Sigmoid colon (tissue), 7 donors: ENCODE results near the gene APBB2. TPM values are rescaled to one million over a fixed set of nuclear protein-coding genes. Genes with fewer than 3 reads are reported as not detected.

Experiments
- DNase-seq: peaks from one replicate; pipeline ENCODE4 v3.0.0-alpha.2; 2019
- H3K27ac ChIP-seq, 4 donors: fragments of 200-600 bp; sonication (generic); one replicate each; pipeline ENCODE4 v1.5.1; 2016 to 2019; ENCODE audit warnings: mild to moderate bottlenecking in 1 of 4
- H3K27me3 ChIP-seq, 3 donors: fragments of 200-600 bp; sonication (generic); one replicate each; pipeline ENCODE4 v1.5.1; 2019; ENCODE audit warnings: mild to moderate bottlenecking in 1 of 3
- H3K36me3 ChIP-seq, 4 donors: fragments of 200-600 bp; sonication (generic); one replicate each; pipeline ENCODE4 v1.5.1; 2016 to 2019
- H3K4me1 ChIP-seq, 4 donors: fragments of 200-600 bp; sonication (generic); one replicate each; pipeline ENCODE4 v1.5.1; 2017 to 2019
- H3K4me3 ChIP-seq, 4 donors: fragments of 200-600 bp; sonication (generic); one replicate each; pipeline ENCODE4 v1.5.1; 2017 to 2019; ENCODE audit warnings: mild to moderate bottlenecking in 2 of 4, moderate library complexity in 1 of 4
- H3K9me3 ChIP-seq, 4 donors: fragments of 200-600 bp in 3 of 4; sonication (generic) in 3 of 4; one replicate each; pipeline versions ENCODE4 v1.5.1 to v1.6.1; 2013 to 2019
- EP300 ChIP-seq, 4 donors: sonication (generic); formaldehyde crosslinking; IDR thresholded peaks; one replicate each; pipeline ENCODE4 v1.6.1; 2017; ENCODE audit warnings: antibody characterized with exemption in 4 of 4
- POLR2A ChIP-seq, 2 donors: fragments of 450-650 bp; IDR thresholded peaks; one replicate each; pipeline ENCODE4 v1.6.1; 2016; ENCODE audit warnings: antibody characterized with exemption in 2 of 2, mild to moderate bottlenecking in 2 of 2, moderate library complexity in 2 of 2
- POLR2AphosphoS5 ChIP-seq, 4 donors: sonication (generic); formaldehyde crosslinking; IDR thresholded peaks; one replicate each; pipeline ENCODE4 v1.6.1; 2017; ENCODE audit warnings: antibody characterized with exemption in 4 of 4
- WGBS, 2 donors: extraction: QIAGEN DNeasy Blood & Tissue Kit; methylation state at CpG; one replicate each; pipeline ENCODE4 v1.1.7; 2013; 5-methylcytosine and 5-hydroxymethylcytosine counted together
- intact Hi-C: fragments of 100-400 bp; cut with DNase I; formaldehyde crosslinking; loops from one replicate; pipeline ENCODE4 v1.15.1; 2023
- polyA plus RNA-seq, 3 donors: library from polyadenylated mRNA; stranded (reverse); fragments of 200-250 nt; gene quantifications; one replicate each; pipeline ENCODE4 v1.2.3, GENCODE V29; 2013
- total RNA-seq, 4 donors: library from RNA; depleted of rRNA; stranded (reverse); fragments of >200 nt; gene quantifications; one replicate each; pipeline ENCODE4 v1.1.0, GENCODE V29; 2016
- TF ChIP-seq, protein P1 (sequence below), 4 experiments: fragments of 450-650 bp in 3 of 4; fragments of 200-600 bp in 1 of 4; IDR thresholded peaks; one replicate each; pipeline ENCODE4 v1.5.1; 2016 to 2019; ENCODE audit warnings: antibody characterized with exemption in 4 of 4, mild to moderate bottlenecking in 3 of 4, moderate library complexity in 2 of 4
- donor health status: healthy with polysubstance abuse.
- donor health status: Bipolar disorder and iron deficiency.
- donor health status: healthy.

APBB2 gene
- total and polyA plus RNA-seq, 7 donors, result 7.8 to 108 (median 69.1) TPM

DNA sequence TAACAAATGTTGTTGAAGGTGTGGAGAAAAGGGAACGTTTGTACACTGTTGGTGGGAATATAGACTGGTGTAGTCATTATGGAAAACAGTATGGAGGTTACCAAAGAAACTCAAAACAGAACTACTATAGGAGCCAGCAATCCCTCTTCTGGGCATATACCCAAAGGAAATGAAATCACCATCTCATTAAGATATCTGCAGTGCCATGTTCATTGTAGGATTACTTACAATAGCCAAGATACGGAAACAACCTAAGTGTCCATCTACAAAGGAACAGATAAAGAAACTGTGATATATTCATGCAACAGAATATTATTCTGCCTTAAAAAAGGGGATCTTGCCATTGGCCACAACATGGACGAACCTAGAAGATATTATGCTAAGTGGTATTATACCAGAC lies 22.2 kb downstream of the APBB2 start:
- intact Hi-C loops, result no loop called here
- no peak overlapping the region for H3K4me3 ChIP-seq
- DNase-seq, result no peak
- peaks cover 0 to 26% (median 5%) of the 10 kb centered on the region in 4 donors for H3K4me1 ChIP-seq
- no peak overlapping the region for H3K27ac ChIP-seq
- no peak for TF ChIP-seq POLR2A (IDR thresholded peaks at IDR 0.05)
- TF ChIP-seq, protein P1, sequence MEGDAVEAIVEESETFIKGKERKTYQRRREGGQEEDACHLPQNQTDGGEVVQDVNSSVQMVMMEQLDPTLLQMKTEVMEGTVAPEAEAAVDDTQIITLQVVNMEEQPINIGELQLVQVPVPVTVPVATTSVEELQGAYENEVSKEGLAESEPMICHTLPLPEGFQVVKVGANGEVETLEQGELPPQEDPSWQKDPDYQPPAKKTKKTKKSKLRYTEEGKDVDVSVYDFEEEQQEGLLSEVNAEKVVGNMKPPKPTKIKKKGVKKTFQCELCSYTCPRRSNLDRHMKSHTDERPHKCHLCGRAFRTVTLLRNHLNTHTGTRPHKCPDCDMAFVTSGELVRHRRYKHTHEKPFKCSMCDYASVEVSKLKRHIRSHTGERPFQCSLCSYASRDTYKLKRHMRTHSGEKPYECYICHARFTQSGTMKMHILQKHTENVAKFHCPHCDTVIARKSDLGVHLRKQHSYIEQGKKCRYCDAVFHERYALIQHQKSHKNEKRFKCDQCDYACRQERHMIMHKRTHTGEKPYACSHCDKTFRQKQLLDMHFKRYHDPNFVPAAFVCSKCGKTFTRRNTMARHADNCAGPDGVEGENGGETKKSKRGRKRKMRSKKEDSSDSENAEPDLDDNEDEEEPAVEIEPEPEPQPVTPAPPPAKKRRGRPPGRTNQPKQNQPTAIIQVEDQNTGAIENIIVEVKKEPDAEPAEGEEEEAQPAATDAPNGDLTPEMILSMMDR (IDR thresholded peaks at IDR 0.05), result no peak
- no peak for TF ChIP-seq POLR2AphosphoS5 (IDR thresholded peaks at IDR 0.05)
- TF ChIP-seq EP300 (IDR thresholded peaks at IDR 0.05), result no peak
- H3K27me3 ChIP-seq, result no peaks in the 10 kb centered on the region
- 88 to 90% methylated on average over 3 of the region's 3 CpGs for WGBS, 2 donors
- H3K9me3 ChIP-seq, result no peaks in the 10 kb centered on the region
- H3K36me3 ChIP-seq, result no peaks in the 10 kb centered on the region

DNA sequence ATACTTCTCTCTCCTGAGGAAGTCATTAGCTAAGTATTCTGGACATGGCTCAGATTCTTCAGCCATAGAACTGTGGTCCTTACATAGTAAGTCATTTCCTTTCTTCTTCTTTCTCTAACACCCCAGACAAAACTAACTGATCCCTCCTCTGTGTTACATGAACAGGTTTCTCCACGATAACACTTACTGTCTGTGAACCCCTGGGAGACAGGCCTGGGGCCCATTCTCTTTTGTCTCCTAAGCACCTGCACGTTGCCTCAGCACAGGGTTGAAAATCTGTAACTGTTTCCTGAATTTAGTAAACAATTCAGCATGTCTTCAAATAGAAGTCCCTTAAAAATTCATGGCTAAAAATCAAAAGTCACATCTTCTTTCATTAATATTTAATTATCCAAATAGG lies 24.7 kb downstream of the APBB2 start:
- no peak for TF ChIP-seq POLR2AphosphoS5 (IDR thresholded peaks at IDR 0.05)
- no peak for TF ChIP-seq POLR2A (IDR thresholded peaks at IDR 0.05)
- no peak for TF ChIP-seq EP300 (IDR thresholded peaks at IDR 0.05)
- TF ChIP-seq, protein P1 (IDR thresholded peaks at IDR 0.05), result no peak
- DNase-seq, result no peak
- H3K36me3 ChIP-seq, result no peaks in the 10 kb centered on the region
- H3K9me3 ChIP-seq, result no peaks in the 10 kb centered on the region
- no peak overlapping the region for H3K4me3 ChIP-seq
- peaks cover 0 to 50% (median 14%) of the 10 kb centered on the region in 4 donors for H3K4me1 ChIP-seq
- intact Hi-C loops, result no loop called here
- H3K27ac ChIP-seq, result peak overlapping the region in 1 of 4 donors; percentile 11
- no peaks in the 10 kb centered on the region for H3K27me3 ChIP-seq
- WGBS, 2 donors, result 52 to 63% methylated on average over 2 of the region's 2 CpGs

DNA sequence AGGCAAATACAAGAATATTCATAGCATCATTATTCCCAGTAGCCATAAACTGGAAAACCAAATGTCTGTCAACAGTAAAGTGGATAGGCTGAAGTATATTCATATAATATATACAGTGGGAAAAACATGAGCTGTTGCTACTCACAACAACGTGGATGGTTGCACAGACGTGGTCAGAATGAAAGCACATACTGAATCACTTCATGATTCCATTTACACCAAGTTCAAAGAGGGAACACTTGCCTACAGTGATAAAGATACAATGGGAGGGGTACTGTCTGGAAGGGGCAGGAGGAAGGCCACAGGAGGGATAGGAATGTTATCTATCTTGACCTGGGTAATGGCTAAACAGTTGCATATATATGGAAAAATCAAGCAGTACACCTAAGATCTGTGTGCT lies 25.3 kb downstream of the APBB2 start:
- Histone ChIP-seq H3K27me3 (no peaks in the 10 kb centered on the region), H3K4me1 (peaks cover 0 to 50% (median 14%) of the 10 kb centered on the region in 4 donors), H3K36me3 (no peaks in the 10 kb centered on the region), H3K27ac (no peak overlapping the region), H3K4me3 (no peak overlapping the region), H3K9me3 (no peaks in the 10 kb centered on the region)
- intact Hi-C loops, result no loop called here
- no peak for TF ChIP-seq POLR2A (IDR thresholded peaks at IDR 0.05)
- no peak for TF ChIP-seq EP300 (IDR thresholded peaks at IDR 0.05)
- TF ChIP-seq POLR2AphosphoS5 (IDR thresholded peaks at IDR 0.05), result no peak
- no peak for DNase-seq
- 52 to 75% methylated on average over 2 of the region's 2 CpGs for WGBS, 2 donors

DNA sequence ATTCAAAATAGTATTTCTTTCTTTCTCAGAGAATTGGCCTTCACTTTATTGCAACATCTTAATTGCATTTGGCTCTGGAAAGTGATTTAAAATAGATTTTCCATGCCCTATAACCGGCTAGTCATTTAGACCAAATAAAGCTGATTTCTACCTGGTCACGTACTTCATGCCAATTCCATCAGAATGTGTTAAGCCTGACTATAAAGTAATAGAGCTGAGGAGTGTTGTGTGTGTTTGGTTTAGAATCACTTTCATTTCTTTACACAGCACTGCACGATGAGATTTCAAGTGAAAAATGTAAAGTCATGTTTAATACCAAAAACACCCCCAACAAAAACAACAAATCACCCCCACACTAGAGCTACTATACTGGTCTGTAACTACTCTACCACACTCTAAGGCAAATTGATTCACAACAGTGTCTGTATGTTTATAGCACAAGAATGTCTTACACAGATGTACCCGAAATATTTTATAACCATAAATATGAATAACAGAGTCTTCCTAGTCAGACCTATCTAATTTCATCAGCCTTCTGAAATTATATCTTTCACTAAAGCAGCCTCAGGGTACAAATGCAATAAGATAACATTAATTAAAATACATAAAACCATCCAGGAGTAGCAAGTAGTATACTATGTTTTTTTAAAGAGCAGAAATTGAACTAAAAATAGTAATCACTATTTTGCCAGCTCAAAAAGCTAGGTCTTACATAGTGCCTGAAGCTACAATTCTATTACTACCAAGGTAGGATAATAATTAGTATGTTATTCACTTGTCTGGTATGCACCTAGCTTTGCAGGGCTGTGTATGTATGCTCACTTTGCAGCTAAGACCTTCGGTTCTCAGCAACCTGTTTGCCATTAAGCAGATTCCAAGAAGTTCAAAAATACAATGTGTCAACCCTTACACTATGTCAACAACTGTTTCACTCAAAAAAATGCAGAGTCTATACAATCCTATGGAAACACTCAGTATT lies 28.4 kb downstream of the APBB2 start:
- no peaks in the 10 kb centered on the region for H3K27me3 ChIP-seq
- no peak overlapping the region for H3K4me3 ChIP-seq
- H3K9me3 ChIP-seq, result no peaks in the 10 kb centered on the region
- H3K27ac ChIP-seq, result peak overlapping the region in 2 of 4 donors; percentile 9 to 44
- H3K36me3 ChIP-seq, result no peaks in the 10 kb centered on the region
- WGBS, 2 donors, result 20 to 63% methylated on average over 5 of the region's 5 CpGs
- no peak for DNase-seq
- peaks cover 0 to 50% (median 14%) of the 10 kb centered on the region in 4 donors for H3K4me1 ChIP-seq
- intact Hi-C loops, result no loop called here
- TF ChIP-seq POLR2AphosphoS5 (IDR thresholded peaks at IDR 0.05), result no peak
- TF ChIP-seq, protein P1 (IDR thresholded peaks at IDR 0.05), result no peak
- no peak for TF ChIP-seq EP300 (IDR thresholded peaks at IDR 0.05)
- no peak for TF ChIP-seq POLR2A (IDR thresholded peaks at IDR 0.05)

DNA sequence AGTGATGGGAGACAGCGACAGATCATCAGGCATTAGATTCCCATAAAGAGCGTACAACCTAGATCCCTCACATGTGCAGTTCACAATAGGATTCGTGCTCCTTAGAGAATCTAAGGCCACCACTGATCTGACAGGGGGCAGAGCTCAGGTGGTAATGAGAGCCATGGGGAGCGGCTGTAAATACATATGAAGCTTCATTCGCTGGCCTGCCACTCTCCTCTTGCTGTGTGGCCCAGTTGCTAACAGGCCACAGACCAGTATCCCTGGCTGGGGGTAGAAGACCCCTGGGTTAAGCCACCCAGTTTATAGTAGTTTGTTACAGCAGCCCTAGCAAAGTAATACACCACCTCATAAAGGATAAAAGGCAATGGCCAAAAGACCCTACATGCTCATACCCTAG lies 30.3 kb downstream of the APBB2 start:
- H3K36me3 ChIP-seq, result no peaks in the 10 kb centered on the region
- no peaks in the 10 kb centered on the region for H3K27me3 ChIP-seq
- no peak overlapping the region for H3K27ac ChIP-seq
- intact Hi-C loops, result no loop called here
- no peak for DNase-seq
- TF ChIP-seq EP300 (IDR thresholded peaks at IDR 0.05) (no peak), POLR2AphosphoS5 (IDR thresholded peaks at IDR 0.05) (no peak)
- no peak overlapping the region for H3K4me3 ChIP-seq
- H3K9me3 ChIP-seq, result no peaks in the 10 kb centered on the region
- 77 to 94% methylated on average over 5 of the region's 5 CpGs for WGBS, 2 donors
- peaks cover 0 to 56% (median 21%) of the 10 kb centered on the region in 4 donors for H3K4me1 ChIP-seq
